ENCODE results near the gene PSAT1. TPM values are rescaled to one million over a fixed set of nuclear protein-coding genes. Genes with fewer than 3 reads are reported as not detected.

The PSAT1 gene
- total RNA-seq, 2 experiments from 2014 or later = 132 to 137 TPM

DNA sequence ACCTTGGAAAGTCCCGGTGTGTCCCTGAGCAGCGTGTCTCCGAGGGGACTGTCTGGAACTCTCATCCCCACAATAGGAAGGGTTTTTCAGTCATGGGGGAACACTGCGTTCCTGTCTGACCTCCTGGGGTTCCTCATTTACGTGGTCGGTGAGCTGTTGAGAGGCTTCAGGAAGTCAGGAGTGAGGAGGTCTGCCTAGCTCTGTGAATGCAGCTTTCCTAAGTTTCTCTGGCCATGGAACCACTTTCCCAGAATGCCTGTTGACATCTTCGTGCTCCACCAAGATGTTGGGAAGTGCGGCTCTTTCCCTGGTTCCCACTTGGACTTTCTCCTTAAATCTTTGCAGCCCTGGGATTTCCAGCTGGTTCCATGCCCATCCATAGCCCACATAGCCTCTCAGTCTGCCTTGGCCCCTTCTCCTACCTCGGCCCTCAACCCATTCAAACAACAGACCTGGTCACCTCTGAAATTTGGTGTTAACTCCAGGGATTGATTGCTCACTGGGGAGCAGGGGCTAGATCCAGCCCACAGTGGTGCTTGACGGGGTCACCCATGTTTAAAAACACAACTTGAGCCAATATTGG is 27.2 kb downstream of the PSAT1 start:
- Mint-ChIP-seq H3K36me3 (peaks cover 82% of the 10 kb centered on the region), H3K4me3 (no peak overlapping the region), H3K27me3 (no peaks in the 10 kb centered on the region), H3K9me3 (no peaks in the 10 kb centered on the region), H3K4me1 (ENCODE audit: low read depth) (no peaks in the 10 kb centered on the region), H3K27ac (no peak overlapping the region)
- intact Hi-C loops (cut with micrococcal nuclease) = no loop called here
- no peak for DNase-seq
- ChIA-PET CTCF (interaction anchor here (1.0 kb wide), 1 partner anchor 45 kb away, joined by 3 read pairs; no protein-coding TSS in a partner anchor), POLR2A (interaction anchor here (0.7 kb wide), 1 partner anchor 347 kb away, joined by 3 read pairs; no protein-coding TSS in a partner anchor)

DNA sequence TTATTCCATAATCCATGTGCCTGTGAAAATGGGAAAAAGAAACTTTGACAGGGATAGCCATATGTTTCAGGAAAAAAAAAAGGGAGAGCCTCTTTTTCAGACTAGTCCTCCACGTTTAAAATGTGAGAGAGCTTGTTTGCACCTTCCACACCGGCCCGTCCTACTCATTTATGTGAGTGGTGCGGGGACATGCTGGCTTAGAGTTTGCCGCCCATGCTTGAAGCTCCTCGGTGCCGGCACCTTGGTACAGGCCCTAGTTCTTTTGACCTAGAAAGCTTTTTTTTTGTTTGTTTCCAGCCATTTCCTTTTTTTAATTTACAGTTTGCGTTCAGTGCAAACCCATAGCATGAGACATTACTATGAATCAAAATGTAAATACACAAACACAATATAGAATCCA is 27.8 kb downstream of the PSAT1 start:
- Mint-ChIP-seq H3K27ac (no peak overlapping the region), H3K27me3 (no peaks in the 10 kb centered on the region), H3K9me3 (no peaks in the 10 kb centered on the region), H3K4me1 (ENCODE audit: low read depth) (no peaks in the 10 kb centered on the region), H3K4me3 (no peak overlapping the region), H3K36me3 (peaks cover 81% of the 10 kb centered on the region)
- intact Hi-C loops (cut with micrococcal nuclease) = no loop called here
- DNase-seq = no peak
- ChIA-PET POLR2A (interaction anchor here (0.7 kb wide), 1 partner anchor 348 kb away, joined by 3 read pairs; no protein-coding TSS in a partner anchor), CTCF (interaction anchor here (1.0 kb wide), 1 partner anchor 45 kb away, joined by 3 read pairs; no protein-coding TSS in a partner anchor)

DNA sequence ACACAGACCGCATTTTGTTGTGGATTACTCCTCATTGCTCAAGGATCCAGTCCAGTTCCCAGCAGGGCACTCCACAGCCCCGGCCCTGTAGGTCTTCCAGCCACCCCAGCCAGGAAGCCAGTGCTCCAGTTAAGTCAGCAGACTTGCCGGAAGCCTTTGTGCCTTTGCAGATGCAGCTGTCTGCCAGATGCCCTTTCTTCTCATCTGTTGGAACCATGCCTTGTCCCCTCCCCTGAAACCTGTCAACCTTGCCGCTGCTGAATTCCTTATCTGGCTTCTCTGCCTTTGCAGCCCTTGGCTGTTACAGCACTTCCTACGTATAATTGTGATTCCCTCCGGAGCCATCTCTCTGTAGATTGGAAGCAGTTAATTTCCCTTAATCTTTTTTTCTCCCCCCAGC is 28.4 kb downstream of the PSAT1 start:
- CTCF ChIA-PET = no interaction called here
- no peak overlapping the region for H3K4me3 Mint-ChIP-seq

GRCh38 chr9:78325846-78326360 is 29.0 kb downstream of the PSAT1 start:
- H3K4me3 Mint-ChIP-seq = no peak overlapping the region
- POLR2A ChIA-PET = no interaction called here
- CTCF ChIA-PET = no interaction called here

More for the DNA sequence above, 28.4 kb downstream of the PSAT1 start:
- no peak overlapping the region for H3K27ac Mint-ChIP-seq
- no peaks in the 10 kb centered on the region for H3K4me1 Mint-ChIP-seq (ENCODE audit: low read depth)
- no peak for DNase-seq
- H3K9me3 Mint-ChIP-seq = no peaks in the 10 kb centered on the region
- H3K36me3 Mint-ChIP-seq = peaks cover 79% of the 10 kb centered on the region
- POLR2A ChIA-PET = no interaction called here
- no peaks in the 10 kb centered on the region for H3K27me3 Mint-ChIP-seq
- intact Hi-C loops (cut with micrococcal nuclease) = no loop called here

GRCh38 chr9:78326564-78326963 is 29.6 kb downstream of the PSAT1 start:
- no peak overlapping the region for H3K4me3 Mint-ChIP-seq
- POLR2A ChIA-PET = no interaction called here
- intact Hi-C loops (cut with micrococcal nuclease) = no loop called here

More at GRCh38 chr9:78325846-78326360, 29.0 kb downstream of the PSAT1 start:
- intact Hi-C loops (cut with micrococcal nuclease) = no loop called here
- no peak for DNase-seq
- Mint-ChIP-seq H3K27me3 (no peaks in the 10 kb centered on the region), H3K4me1 (ENCODE audit: low read depth) (no peaks in the 10 kb centered on the region), H3K27ac (no peak overlapping the region), H3K9me3 (no peaks in the 10 kb centered on the region), H3K36me3 (peaks cover 79% of the 10 kb centered on the region)

GRCh38 chr9:78332381-78332780 is 35.5 kb downstream of the PSAT1 start:
- POLR2A ChIA-PET = no interaction called here
- no peak overlapping the region for H3K27ac Mint-ChIP-seq
- no peaks in the 10 kb centered on the region for H3K4me1 Mint-ChIP-seq (ENCODE audit: low read depth)
- no peak overlapping the region for H3K4me3 Mint-ChIP-seq
- H3K27me3 Mint-ChIP-seq = no peaks in the 10 kb centered on the region
- H3K36me3 Mint-ChIP-seq = peaks cover 68% of the 10 kb centered on the region
- no peak for DNase-seq
- CTCF ChIA-PET = interaction anchor here (1.1 kb wide), 1 partner anchor 37 kb away, joined by 4 read pairs; no protein-coding TSS in a partner anchor
- peaks cover 20% of the 10 kb centered on the region for H3K9me3 Mint-ChIP-seq
- intact Hi-C loops (cut with micrococcal nuclease) = no loop called here

More at GRCh38 chr9:78326564-78326963, 29.6 kb downstream of the PSAT1 start:
- CTCF ChIA-PET = no interaction called here
- no peaks in the 10 kb centered on the region for H3K27me3 Mint-ChIP-seq
- no peak for DNase-seq
- H3K36me3 Mint-ChIP-seq = peaks cover 79% of the 10 kb centered on the region
- H3K27ac Mint-ChIP-seq = no peak overlapping the region
- no peaks in the 10 kb centered on the region for H3K9me3 Mint-ChIP-seq
- no peaks in the 10 kb centered on the region for H3K4me1 Mint-ChIP-seq (ENCODE audit: low read depth)

- Mint-ChIP-seq H3K36me3 (no peaks in the 10 kb centered on the region), H3K27me3 (peaks cover 4% of the 10 kb centered on the region), H3K27ac (no peak overlapping the region), H3K4me1 (ENCODE audit: low read depth) (peaks cover 9% of the 10 kb centered on the region), H3K9me3 (no peaks in the 10 kb centered on the region), H3K4me3 (no peak overlapping the region)
- ChIA-PET POLR2A (no interaction called here), CTCF (no interaction called here)
- DNase-seq = no peak
- intact Hi-C loops (cut with micrococcal nuclease) = no loop called here
These were observed 51.9 kb downstream of the PSAT1 start for GRCh38 chr9:78348848-78349247.

- H3K27me3 Mint-ChIP-seq = no peaks in the 10 kb centered on the region
- no peaks in the 10 kb centered on the region for H3K9me3 Mint-ChIP-seq
- H3K4me3 Mint-ChIP-seq = no peak overlapping the region
- H3K27ac Mint-ChIP-seq = no peak overlapping the region
- peaks cover 9% of the 10 kb centered on the region for H3K4me1 Mint-ChIP-seq (ENCODE audit: low read depth)
- no peaks in the 10 kb centered on the region for H3K36me3 Mint-ChIP-seq
- intact Hi-C loops (cut with micrococcal nuclease) = no loop called here
- no peak for DNase-seq
- ChIA-PET POLR2A (no interaction called here), CTCF (no interaction called here)
These were observed 54.9 kb downstream of the PSAT1 start for GRCh38 chr9:78351816-78352215.

DNA sequence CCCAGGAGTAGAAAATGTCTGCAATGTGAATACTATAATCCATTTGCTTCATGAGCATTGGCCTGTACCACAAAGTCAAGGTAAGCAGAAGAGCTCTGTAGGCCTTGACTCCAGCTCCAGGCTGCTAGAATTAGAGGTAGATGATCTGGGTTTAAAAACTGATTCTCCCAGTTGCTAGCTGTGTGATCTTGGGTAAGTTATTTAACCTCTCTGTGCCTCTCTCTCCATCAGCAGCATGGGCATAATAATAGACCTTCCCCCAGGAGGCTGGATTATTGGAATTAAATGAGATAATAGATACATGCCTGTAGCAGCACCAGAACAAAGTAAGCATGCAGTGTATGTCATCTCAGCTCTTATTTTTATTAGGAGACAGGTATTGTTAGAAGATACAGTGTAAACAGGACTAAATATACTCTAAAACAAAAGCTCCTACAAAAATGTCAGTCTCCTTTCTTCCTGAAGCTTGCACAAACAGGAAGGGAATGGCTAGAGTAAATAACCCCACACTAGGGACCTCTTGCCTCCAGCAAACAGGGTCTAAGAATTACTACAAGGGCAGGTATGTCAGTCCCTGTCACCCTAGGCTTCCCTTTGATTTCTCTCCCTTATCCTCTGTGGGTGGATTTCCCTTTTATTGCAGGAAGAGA is 57.5 kb downstream of the PSAT1 start:
- Mint-ChIP-seq H3K27ac (no peak overlapping the region), H3K27me3 (no peaks in the 10 kb centered on the region), H3K9me3 (no peaks in the 10 kb centered on the region), H3K4me3 (no peak overlapping the region), H3K36me3 (no peaks in the 10 kb centered on the region), H3K4me1 (ENCODE audit: low read depth) (peaks cover 9% of the 10 kb centered on the region)
- CTCF ChIA-PET = interaction anchor here (0.6 kb wide), 1 partner anchor 24 kb away, joined by 4 read pairs; no protein-coding TSS in a partner anchor
- no peak for DNase-seq
- intact Hi-C loops (cut with micrococcal nuclease) = no loop called here
- POLR2A ChIA-PET = no interaction called here

DNA sequence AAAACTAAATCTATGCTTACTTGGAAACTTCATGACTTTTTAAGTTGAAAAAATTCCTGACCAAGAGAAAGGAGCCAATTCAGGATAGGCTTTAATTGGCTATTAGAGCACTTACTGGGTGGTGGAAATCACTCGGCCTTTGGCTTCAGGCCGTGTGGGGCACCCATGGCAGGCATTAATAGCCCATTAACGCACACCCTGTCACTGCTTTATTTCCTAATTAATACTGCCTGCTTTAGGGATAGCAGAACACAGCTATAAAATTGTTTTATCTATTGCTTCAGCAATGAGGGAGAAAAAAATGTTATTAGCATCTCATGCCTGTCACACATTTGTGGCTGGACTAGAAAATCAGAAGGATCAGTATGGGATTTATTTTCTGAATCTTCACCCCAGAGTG is 58.1 kb downstream of the PSAT1 start:
- Mint-ChIP-seq H3K36me3 (no peaks in the 10 kb centered on the region), H3K27ac (no peak overlapping the region), H3K27me3 (no peaks in the 10 kb centered on the region), H3K4me1 (ENCODE audit: low read depth) (peaks cover 9% of the 10 kb centered on the region), H3K9me3 (no peaks in the 10 kb centered on the region), H3K4me3 (no peak overlapping the region)
- DNase-seq = no peak
- intact Hi-C loops (cut with micrococcal nuclease) = no loop called here
- CTCF ChIA-PET = interaction anchor here (0.6 kb wide), 1 partner anchor 23 kb away, joined by 4 read pairs; no protein-coding TSS in a partner anchor
- POLR2A ChIA-PET = no interaction called here

GRCh38 chr9:78356634-78357033 is 59.7 kb downstream of the PSAT1 start:
- ChIA-PET POLR2A (no interaction called here), CTCF (interaction anchor here (1.1 kb wide), 1 partner anchor 13 kb away, joined by 4 read pairs; no protein-coding TSS in a partner anchor)
- Mint-ChIP-seq H3K27ac (no peak overlapping the region), H3K27me3 (no peaks in the 10 kb centered on the region), H3K36me3 (no peaks in the 10 kb centered on the region), H3K9me3 (no peaks in the 10 kb centered on the region), H3K4me3 (no peak overlapping the region), H3K4me1 (ENCODE audit: low read depth) (peaks cover 6% of the 10 kb centered on the region)
- intact Hi-C loops (cut with micrococcal nuclease) = no loop called here
- no peak for DNase-seq

- H3K9me3 Mint-ChIP-seq = no peaks in the 10 kb centered on the region
- no peaks in the 10 kb centered on the region for H3K36me3 Mint-ChIP-seq
- no peak for DNase-seq
- no peaks in the 10 kb centered on the region for H3K4me1 Mint-ChIP-seq (ENCODE audit: low read depth)
- ChIA-PET POLR2A (no interaction called here), CTCF (interaction anchor here (1.1 kb wide), 1 partner anchor 12 kb away, joined by 4 read pairs; no protein-coding TSS in a partner anchor)
- intact Hi-C loops (cut with micrococcal nuclease) = no loop called here
- H3K4me3 Mint-ChIP-seq = no peak overlapping the region
- no peaks in the 10 kb centered on the region for H3K27me3 Mint-ChIP-seq
- H3K27ac Mint-ChIP-seq = no peak overlapping the region
These were observed 60.4 kb downstream of the PSAT1 start for GRCh38 chr9:78357165-78357873.
